A549 (cell line): Measurements from ENCODE around the gene SAMD13.

Experiments used
- EP300 ChIP-seq, 2 experiments: fragments of >200 bp; sonication (Bioruptor Twin); formaldehyde crosslinking; IDR thresholded peaks; 2 replicates in 1 of 2; 3 replicates in 1 of 2; pipeline ENCODE4 v1.6.1; 2016 to 2017
- POLR2A ChIP-seq: IDR thresholded peaks from 2 replicates; pipeline ENCODE4 v1.6.1; 2012; ENCODE audit warnings: mild to moderate bottlenecking, low read length
- RCOR1 ChIP-seq: fragments of 150-350 bp; IDR thresholded peaks from 2 replicates; pipeline ENCODE4 v1.6.1; 2014; ENCODE audit warnings: antibody characterized with exemption, low read length, low read depth
- REST ChIP-seq: fragments of 200-600 bp; sonication (generic); IDR thresholded peaks from 2 replicates; pipeline ENCODE4 v1.6.1; 2016; ENCODE audit warnings: antibody characterized with exemption, mild to moderate bottlenecking, moderate library complexity
- TF ChIP-seq, protein P1 (sequence below): fragments of >200 bp; sonication (Bioruptor Twin); formaldehyde crosslinking; IDR thresholded peaks from 3 replicates; pipeline ENCODE4 v1.5.1; 2016

GRCh38 chr1:84363019-84363418, 61.5 kb downstream of the SAMD13 start:
- TF ChIP-seq, protein P1, sequence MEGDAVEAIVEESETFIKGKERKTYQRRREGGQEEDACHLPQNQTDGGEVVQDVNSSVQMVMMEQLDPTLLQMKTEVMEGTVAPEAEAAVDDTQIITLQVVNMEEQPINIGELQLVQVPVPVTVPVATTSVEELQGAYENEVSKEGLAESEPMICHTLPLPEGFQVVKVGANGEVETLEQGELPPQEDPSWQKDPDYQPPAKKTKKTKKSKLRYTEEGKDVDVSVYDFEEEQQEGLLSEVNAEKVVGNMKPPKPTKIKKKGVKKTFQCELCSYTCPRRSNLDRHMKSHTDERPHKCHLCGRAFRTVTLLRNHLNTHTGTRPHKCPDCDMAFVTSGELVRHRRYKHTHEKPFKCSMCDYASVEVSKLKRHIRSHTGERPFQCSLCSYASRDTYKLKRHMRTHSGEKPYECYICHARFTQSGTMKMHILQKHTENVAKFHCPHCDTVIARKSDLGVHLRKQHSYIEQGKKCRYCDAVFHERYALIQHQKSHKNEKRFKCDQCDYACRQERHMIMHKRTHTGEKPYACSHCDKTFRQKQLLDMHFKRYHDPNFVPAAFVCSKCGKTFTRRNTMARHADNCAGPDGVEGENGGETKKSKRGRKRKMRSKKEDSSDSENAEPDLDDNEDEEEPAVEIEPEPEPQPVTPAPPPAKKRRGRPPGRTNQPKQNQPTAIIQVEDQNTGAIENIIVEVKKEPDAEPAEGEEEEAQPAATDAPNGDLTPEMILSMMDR, result no peak
- no peak for TF ChIP-seq EP300 (IDR thresholded peaks at IDR 0.05)
- TF ChIP-seq REST, result no peak
- no peak for TF ChIP-seq POLR2A
- no peak for TF ChIP-seq RCOR1
